ENCODE results near the gene ARMH2.
"Not testable (repeated sequence)": the region's sequence is repeated elsewhere in the genome, so short reads cannot be mapped to it uniquely, and the experiment has no call there.

- not testable (repeated sequence) for TF ChIP-seq EP300 (IDR thresholded peaks at IDR 0.05; ENCODE audit: low read length); CTCF (IDR thresholded peaks at IDR 0.05 in 2 of 3, conservative IDR thresholded peaks at IDR 0.05 in 1 of 3; ENCODE audit: insufficient read depth in 2 of 3, low read depth in 1 of 3, low read length in 3 of 3); HDAC2 (IDR thresholded peaks at IDR 0.05); GTF2B (IDR thresholded peaks at IDR 0.05; ENCODE audit: extremely low read depth, insufficient read length); JUNB (CRISPR knock-in tag; conservative IDR thresholded peaks at IDR 0.05); ATF6 (CRISPR knock-in tag; IDR thresholded peaks at IDR 0.05); ZBTB8A (IDR thresholded peaks at IDR 0.05; ENCODE audit: partially characterized antibody); KLF13 (tag; IDR thresholded peaks at IDR 0.05; ENCODE audit: borderline replicate concordance, low read depth); TEAD4 (IDR thresholded peaks at IDR 0.05; ENCODE audit: low read length); TEAD4 (CRISPR knock-in tag; IDR thresholded peaks at IDR 0.05; ENCODE audit: borderline replicate concordance); FOXK2 (conservative IDR thresholded peaks at IDR 0.05 in 1 of 2, IDR thresholded peaks at IDR 0.05 in 1 of 2; ENCODE audit: low read depth in 2 of 2); PRPF4 (IDR thresholded peaks at IDR 0.05; ENCODE audit: insufficient read depth, low read depth, low read length, poor library complexity, severe bottlenecking); HCFC1 (IDR thresholded peaks at IDR 0.05; ENCODE audit: low read depth, low read length)
Observed at GRCh38 chr6:24765968-24766367, 32.7 kb downstream of the ARMH2 start.

Measured in K562 (cell line).